HepG2 (cell line): ENCODE measurements around the gene DIABLO. TPM values are rescaled to one million over a fixed set of nuclear protein-coding genes. Genes with fewer than 3 reads are reported as not detected.

ENCODE experiments used
- AKAP8 ChIP-seq: sonication (generic); formaldehyde crosslinking; IDR thresholded peaks from 2 replicates; pipeline ENCODE4 v1.5.1; 2020; ENCODE audit warnings: mild to moderate bottlenecking, missing genetic modification reagents
- HOXA9 ChIP-seq: sonication (generic); formaldehyde crosslinking; IDR thresholded peaks from 2 replicates; pipeline ENCODE4 v1.8.1; 2022; ENCODE audit warnings: missing genetic modification reagents, mild to moderate bottlenecking, moderate library complexity, borderline replicate concordance
- JUN ChIP-seq: sonication (generic); formaldehyde crosslinking; IDR thresholded peaks from 2 replicates; pipeline ENCODE4 v1.4.0; 2020; ENCODE audit warnings: mild to moderate bottlenecking, missing genetic modification reagents
- MIER3 ChIP-seq: IDR thresholded peaks from 2 replicates; pipeline ENCODE4 v1.6.1; 2016; ENCODE audit warnings: missing compliant biosample characterization, borderline replicate concordance
- MXD4 ChIP-seq: IDR thresholded peaks from 2 replicates; pipeline ENCODE4 v1.6.1; 2016; ENCODE audit warnings: mild to moderate bottlenecking, missing biosample characterization, missing genetic modification reagents
- MXI1 ChIP-seq: IDR thresholded peaks from 3 replicates; pipeline ENCODE4 v1.6.1; 2012; ENCODE audit warnings: low read depth, low read length, inconsistent platforms, borderline replicate concordance
- NFIC ChIP-seq: IDR thresholded peaks from 2 replicates; pipeline ENCODE4 v1.6.1; 2012; ENCODE audit warnings: mild to moderate bottlenecking, low read length, inconsistent platforms
- PAF1 ChIP-seq: IDR thresholded peaks from 2 replicates; pipeline ENCODE4 v1.6.1; 2016; ENCODE audit warnings: missing genetic modification reagents, missing compliant biosample characterization
- ZNF383 ChIP-seq: sonication (generic); formaldehyde crosslinking; IDR thresholded peaks from 2 replicates; pipeline ENCODE4 v1.4.0; 2020; ENCODE audit warnings: missing genetic modification reagents, mild to moderate bottlenecking, borderline replicate concordance
- ZNF451 ChIP-seq: sonication (generic); formaldehyde crosslinking; IDR thresholded peaks from 2 replicates; pipeline ENCODE4 v1.5.0; 2020; ENCODE audit warnings: mild to moderate bottlenecking, missing genetic modification reagents
- ZNF674 ChIP-seq: sonication (generic); formaldehyde crosslinking; IDR thresholded peaks from 2 replicates; pipeline ENCODE4 v1.5.0; 2020; ENCODE audit warnings: low read depth, mild to moderate bottlenecking, missing genetic modification reagents
- ZNF747 ChIP-seq: sonication (generic); formaldehyde crosslinking; IDR thresholded peaks from 2 replicates; pipeline ENCODE4 v1.8.1; 2023; ENCODE audit warnings: missing genetic modification reagents, mild to moderate bottlenecking, borderline replicate concordance
- ZNF816 ChIP-seq: sonication (generic); formaldehyde crosslinking; IDR thresholded peaks from 2 replicates; pipeline ENCODE4 v1.8.0; 2022; ENCODE audit warnings: missing genetic modification reagents, mild to moderate bottlenecking, borderline replicate concordance
- ZNF878 ChIP-seq: sonication (generic); formaldehyde crosslinking; IDR thresholded peaks from 2 replicates; pipeline ENCODE4 v1.8.1; 2023; ENCODE audit warnings: mild to moderate bottlenecking, missing genetic modification reagents, moderate library complexity
- ZNF879 ChIP-seq: sonication (generic); formaldehyde crosslinking; IDR thresholded peaks from 2 replicates; pipeline ENCODE4 v1.8.1; 2023; ENCODE audit warnings: missing genetic modification reagents
- polyA plus RNA-seq, 8 experiments: library from polyadenylated mRNA; depleted of rRNA in 3 of 8; stranded (reverse) in 7 of 8; unstranded in 1 of 8; fragments of >200 nt; fragmentation: Illumina TruSeq in 4 of 8; extraction: Trizol in 4 of 8; gene quantifications; 2 replicates each; pipeline versions ENCODE4 v1.2.1 to v1.2.3, GENCODE V29; 2011 to 2016; ENCODE audit warnings: low read depth in 4 of 8, missing spikeins in 1 of 8, mixed read lengths in 1 of 8; ENCODE audit not compliant: insufficient read depth in 1 of 8
- total RNA-seq, 5 experiments: library from RNA; depleted of rRNA; stranded (reverse); fragments of >200 nt; fragmentation: Illumina TruSeq; extraction: Trizol; gene quantifications; 2 replicates each; pipeline ENCODE4 v1.2.3, GENCODE V29; 2016; ENCODE audit warnings: low read depth in 1 of 5
- TF ChIP-seq, protein P1 (sequence below): sonication (generic); formaldehyde crosslinking; IDR thresholded peaks from 2 replicates; pipeline ENCODE4 v1.5.1; 2020; ENCODE audit warnings: missing genetic modification reagents, mild to moderate bottlenecking, borderline replicate concordance
- TF ChIP-seq, protein P2 (sequence below): sonication (generic); formaldehyde crosslinking; IDR thresholded peaks from 2 replicates; pipeline ENCODE4 v1.9.0; 2021; ENCODE audit warnings: missing genetic modification reagents, borderline replicate concordance
- TF ChIP-seq, protein P3 (sequence below): sonication (generic); formaldehyde crosslinking; IDR thresholded peaks from 2 replicates; pipeline ENCODE4 v1.8.0; 2023; ENCODE audit warnings: mild to moderate bottlenecking, missing genetic modification reagents
- TF ChIP-seq, protein P4 (sequence below): sonication (generic); formaldehyde crosslinking; IDR thresholded peaks from 2 replicates; pipeline ENCODE4 v1.8.0; 2022; ENCODE audit warnings: missing genetic modification reagents, mild to moderate bottlenecking, borderline replicate concordance
- TF ChIP-seq, protein P5 (sequence below): IDR thresholded peaks from 2 replicates; pipeline ENCODE4 v1.6.1; 2012; ENCODE audit warnings: low read length, improper control_type of control experiment

The DIABLO gene
- total and polyA plus RNA-seq, 2 of the 13 experiments (the other 11 are each of a cell fraction or from before 2014, with no cell fraction given) = 20.7 to 70.9 TPM

GRCh38 chr12:122266230-122266901 is 40.5 kb upstream of the DIABLO start, which contains the start of gene VPS33A (continued):
- TF ChIP-seq, protein P1, sequence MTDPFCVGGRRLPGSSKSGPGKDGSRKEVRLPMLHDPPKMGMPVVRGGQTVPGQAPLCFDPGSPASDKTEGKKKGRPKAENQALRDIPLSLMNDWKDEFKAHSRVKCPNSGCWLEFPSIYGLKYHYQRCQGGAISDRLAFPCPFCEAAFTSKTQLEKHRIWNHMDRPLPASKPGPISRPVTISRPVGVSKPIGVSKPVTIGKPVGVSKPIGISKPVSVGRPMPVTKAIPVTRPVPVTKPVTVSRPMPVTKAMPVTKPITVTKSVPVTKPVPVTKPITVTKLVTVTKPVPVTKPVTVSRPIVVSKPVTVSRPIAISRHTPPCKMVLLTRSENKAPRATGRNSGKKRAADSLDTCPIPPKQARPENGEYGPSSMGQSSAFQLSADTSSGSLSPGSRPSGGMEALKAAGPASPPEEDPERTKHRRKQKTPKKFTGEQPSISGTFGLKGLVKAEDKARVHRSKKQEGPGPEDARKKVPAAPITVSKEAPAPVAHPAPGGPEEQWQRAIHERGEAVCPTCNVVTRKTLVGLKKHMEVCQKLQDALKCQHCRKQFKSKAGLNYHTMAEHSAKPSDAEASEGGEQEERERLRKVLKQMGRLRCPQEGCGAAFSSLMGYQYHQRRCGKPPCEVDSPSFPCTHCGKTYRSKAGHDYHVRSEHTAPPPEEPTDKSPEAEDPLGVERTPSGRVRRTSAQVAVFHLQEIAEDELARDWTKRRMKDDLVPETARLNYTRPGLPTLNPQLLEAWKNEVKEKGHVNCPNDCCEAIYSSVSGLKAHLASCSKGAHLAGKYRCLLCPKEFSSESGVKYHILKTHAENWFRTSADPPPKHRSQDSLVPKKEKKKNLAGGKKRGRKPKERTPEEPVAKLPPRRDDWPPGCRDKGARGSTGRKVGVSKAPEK (CRISPR knock-in tag) = no peak
- TF ChIP-seq HOXA9 (CRISPR knock-in tag) = peak; percentile 92; the same call in 1 of the 2 replicates
- TF ChIP-seq ZNF878 = no peak
- TF ChIP-seq, protein P2, sequence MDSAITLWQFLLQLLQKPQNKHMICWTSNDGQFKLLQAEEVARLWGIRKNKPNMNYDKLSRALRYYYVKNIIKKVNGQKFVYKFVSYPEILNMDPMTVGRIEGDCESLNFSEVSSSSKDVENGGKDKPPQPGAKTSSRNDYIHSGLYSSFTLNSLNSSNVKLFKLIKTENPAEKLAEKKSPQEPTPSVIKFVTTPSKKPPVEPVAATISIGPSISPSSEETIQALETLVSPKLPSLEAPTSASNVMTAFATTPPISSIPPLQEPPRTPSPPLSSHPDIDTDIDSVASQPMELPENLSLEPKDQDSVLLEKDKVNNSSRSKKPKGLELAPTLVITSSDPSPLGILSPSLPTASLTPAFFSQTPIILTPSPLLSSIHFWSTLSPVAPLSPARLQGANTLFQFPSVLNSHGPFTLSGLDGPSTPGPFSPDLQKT (CRISPR knock-in tag) = no peak
- TF ChIP-seq MXI1 = peak; percentile 89; the same call in 1 of the 3 replicates
- peak; percentile 95 for TF ChIP-seq MXD4 (CRISPR knock-in tag)
- TF ChIP-seq, protein P3, sequence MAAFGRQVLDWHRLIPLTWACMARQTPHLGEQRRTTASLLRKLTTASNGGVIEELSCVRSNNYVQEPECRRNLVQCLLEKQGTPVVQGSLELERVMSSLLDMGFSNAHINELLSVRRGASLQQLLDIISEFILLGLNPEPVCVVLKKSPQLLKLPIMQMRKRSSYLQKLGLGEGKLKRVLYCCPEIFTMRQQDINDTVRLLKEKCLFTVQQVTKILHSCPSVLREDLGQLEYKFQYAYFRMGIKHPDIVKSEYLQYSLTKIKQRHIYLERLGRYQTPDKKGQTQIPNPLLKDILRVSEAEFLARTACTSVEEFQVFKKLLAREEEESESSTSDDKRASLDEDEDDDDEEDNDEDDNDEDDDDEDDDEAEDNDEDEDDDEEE (CRISPR knock-in tag) = peak; percentile 96
- peak; percentile 95 for TF ChIP-seq ZNF451 (CRISPR knock-in tag)
- TF ChIP-seq ZNF383 (CRISPR knock-in tag) = no peak
- no peak for TF ChIP-seq ZNF879 (CRISPR knock-in tag)
- TF ChIP-seq PAF1 (CRISPR knock-in tag) = no peak
- TF ChIP-seq ZNF816 (CRISPR knock-in tag) = peak; percentile 88
- TF ChIP-seq, protein P4, sequence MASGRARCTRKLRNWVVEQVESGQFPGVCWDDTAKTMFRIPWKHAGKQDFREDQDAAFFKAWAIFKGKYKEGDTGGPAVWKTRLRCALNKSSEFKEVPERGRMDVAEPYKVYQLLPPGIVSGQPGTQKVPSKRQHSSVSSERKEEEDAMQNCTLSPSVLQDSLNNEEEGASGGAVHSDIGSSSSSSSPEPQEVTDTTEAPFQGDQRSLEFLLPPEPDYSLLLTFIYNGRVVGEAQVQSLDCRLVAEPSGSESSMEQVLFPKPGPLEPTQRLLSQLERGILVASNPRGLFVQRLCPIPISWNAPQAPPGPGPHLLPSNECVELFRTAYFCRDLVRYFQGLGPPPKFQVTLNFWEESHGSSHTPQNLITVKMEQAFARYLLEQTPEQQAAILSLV = peak; percentile 73
- TF ChIP-seq ZNF674 (CRISPR knock-in tag) = no peak
- no peak; the same call in 1 of the 2 replicates for TF ChIP-seq JUN (CRISPR knock-in tag)
- TF ChIP-seq, protein P5, sequence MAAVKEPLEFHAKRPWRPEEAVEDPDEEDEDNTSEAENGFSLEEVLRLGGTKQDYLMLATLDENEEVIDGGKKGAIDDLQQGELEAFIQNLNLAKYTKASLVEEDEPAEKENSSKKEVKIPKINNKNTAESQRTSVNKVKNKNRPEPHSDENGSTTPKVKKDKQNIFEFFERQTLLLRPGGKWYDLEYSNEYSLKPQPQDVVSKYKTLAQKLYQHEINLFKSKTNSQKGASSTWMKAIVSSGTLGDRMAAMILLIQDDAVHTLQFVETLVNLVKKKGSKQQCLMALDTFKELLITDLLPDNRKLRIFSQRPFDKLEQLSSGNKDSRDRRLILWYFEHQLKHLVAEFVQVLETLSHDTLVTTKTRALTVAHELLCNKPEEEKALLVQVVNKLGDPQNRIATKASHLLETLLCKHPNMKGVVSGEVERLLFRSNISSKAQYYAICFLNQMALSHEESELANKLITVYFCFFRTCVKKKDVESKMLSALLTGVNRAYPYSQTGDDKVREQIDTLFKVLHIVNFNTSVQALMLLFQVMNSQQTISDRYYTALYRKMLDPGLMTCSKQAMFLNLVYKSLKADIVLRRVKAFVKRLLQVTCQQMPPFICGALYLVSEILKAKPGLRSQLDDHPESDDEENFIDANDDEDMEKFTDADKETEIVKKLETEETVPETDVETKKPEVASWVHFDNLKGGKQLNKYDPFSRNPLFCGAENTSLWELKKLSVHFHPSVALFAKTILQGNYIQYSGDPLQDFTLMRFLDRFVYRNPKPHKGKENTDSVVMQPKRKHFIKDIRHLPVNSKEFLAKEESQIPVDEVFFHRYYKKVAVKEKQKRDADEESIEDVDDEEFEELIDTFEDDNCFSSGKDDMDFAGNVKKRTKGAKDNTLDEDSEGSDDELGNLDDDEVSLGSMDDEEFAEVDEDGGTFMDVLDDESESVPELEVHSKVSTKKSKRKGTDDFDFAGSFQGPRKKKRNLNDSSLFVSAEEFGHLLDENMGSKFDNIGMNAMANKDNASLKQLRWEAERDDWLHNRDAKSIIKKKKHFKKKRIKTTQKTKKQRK = no peak
- TF ChIP-seq ZNF747 (CRISPR knock-in tag) = peak; percentile 72; the same call in 1 of the 2 replicates
- peak; percentile 63; the same call in 1 of the 2 replicates for TF ChIP-seq AKAP8
- TF ChIP-seq MIER3 (CRISPR knock-in tag) = peak; percentile 96
- TF ChIP-seq NFIC = peak; percentile 88
